OCI-LY7 (cell line): ENCODE data around the gene PARN. TPM values are rescaled to one million over a fixed set of nuclear protein-coding genes. Genes with fewer than 3 reads are reported as not detected.
A peak's percentile ranks its signal among the peaks of the same experiment; 100 is the strongest.

ENCODE experiments used
- BruUV-seq: library from RNA; stranded (reverse); fragments of 400-500 nt; replicated peaks from 2 replicates; lab custom pipeline; 2021; lab: Mats Ljungman, UMichigan
- CTCF ChIA-PET: fragments of 300-600 bp; sonication (Branson Sonifier 250); formaldehyde crosslinking; loops from one replicate; lab custom pipeline; 2022; ENCODE audit warnings: antibody characterized with exemption; ENCODE audit not compliant: unreplicated experiment; lab: Charles Lee
- POLR2A ChIA-PET: fragments of 300-600 bp; sonication (Branson Sonifier 250); formaldehyde crosslinking; loops from one replicate; lab custom pipeline; 2022; ENCODE audit warnings: antibody characterized with exemption; lab: Charles Lee
- DNase-seq: peaks from one replicate; pipeline ENCODE4 v3.0.0-alpha.2; 2015; ENCODE audit warnings: low spot score
- H2AFZ ChIP-seq: fragments of 200-600 bp; sonication (generic), shearing (Covaris generic); 2 replicates; pipeline ENCODE4 v1.6.1; 2014; ENCODE audit warnings: mild to moderate bottlenecking, antibody characterized with exemption, low read length, moderate library complexity
- H3K27ac ChIP-seq: fragments of 200-600 bp; sonication (generic); 2 replicates; pipeline ENCODE4 v1.5.1; 2014; ENCODE audit warnings: mixed run types, low read depth, mild to moderate bottlenecking, moderate library complexity, low read length, inconsistent platforms; ENCODE audit not compliant: poor library complexity, severe bottlenecking
- H3K36me3 ChIP-seq: fragments of 200-600 bp; sonication (generic); 2 replicates; pipeline ENCODE4 v1.6.1; 2014; ENCODE audit warnings: mild to moderate bottlenecking, antibody characterized with exemption, low read length, moderate library complexity, mixed read lengths; ENCODE audit not compliant: insufficient read depth
- H3K4me1 ChIP-seq: fragments of 200-600 bp; sonication (generic); 2 replicates; pipeline ENCODE4 v1.5.1; 2014; ENCODE audit warnings: mild to moderate bottlenecking, low read length; ENCODE audit not compliant: insufficient read depth, poor library complexity, severe bottlenecking
- H3K4me2 ChIP-seq: fragments of 200-600 bp; sonication (generic); 2 replicates; pipeline ENCODE4 v1.6.1; 2014; ENCODE audit warnings: mild to moderate bottlenecking, low read length
- H3K4me3 ChIP-seq: fragments of 200-600 bp; sonication (generic); 2 replicates; pipeline ENCODE4 v1.5.1; 2014; ENCODE audit warnings: mild to moderate bottlenecking, low read depth, low read length; ENCODE audit not compliant: poor library complexity, severe bottlenecking
- H3K79me2 ChIP-seq: fragments of 200-600 bp; sonication (generic); 2 replicates; pipeline ENCODE4 v1.6.1; 2016; ENCODE audit warnings: low read depth, mild to moderate bottlenecking, low read length, moderate library complexity, mixed read lengths; ENCODE audit not compliant: insufficient read depth
- H3K9me2 ChIP-seq: fragments of 200-600 bp; sonication (generic); 2 replicates; pipeline ENCODE4 v1.6.1; 2016; ENCODE audit warnings: mild to moderate bottlenecking, low read length, mixed read lengths; ENCODE audit not compliant: insufficient read depth
- H3K9me3 ChIP-seq: fragments of 200-600 bp; sonication (generic); 2 replicates; pipeline ENCODE4 v1.6.1; 2014; ENCODE audit warnings: mild to moderate bottlenecking, mixed run types, low read length, mixed read lengths
- H4K20me1 ChIP-seq: fragments of 200-600 bp; sonication (generic); 2 replicates; pipeline ENCODE4 v1.6.1; 2014; ENCODE audit warnings: mild to moderate bottlenecking, antibody characterized with exemption, low read length, moderate library complexity, mixed read lengths; ENCODE audit not compliant: insufficient read depth
- CTCF ChIP-seq: fragments of 200-600 bp; sonication (generic); conservative IDR thresholded peaks from 2 replicates; pipeline ENCODE4 v1.5.1; 2014; ENCODE audit warnings: mild to moderate bottlenecking, antibody characterized with exemption, low read length, moderate library complexity, mixed read lengths
- EZH2phosphoT487 ChIP-seq: fragments of 200-600 bp; sonication (generic); IDR thresholded peaks from 2 replicates; pipeline ENCODE4 v1.6.1; 2018; ENCODE audit warnings: low read depth, borderline replicate concordance, mild to moderate bottlenecking, mixed run types, antibody characterized with exemption, low read length, moderate library complexity, mixed read lengths
- intact Hi-C: fragments of 100-400 bp; cut with micrococcal nuclease; formaldehyde crosslinking; loops from one replicate; pipeline ENCODE4 v1.10.0; 2022; ENCODE audit not compliant: unreplicated experiment
- total RNA-seq, 2 experiments: library from RNA; depleted of rRNA in 1 of 2; stranded (reverse); fragments of >200 nt in 1 of 2; shearing (Covaris generic) in 1 of 2; gene quantifications; 2 replicates each; pipeline ENCODE4 v1.2.3, GENCODE V29; 2014 to 2022

Gene PARN
- total RNA-seq, 2 experiments from 2014 or later = 40.1 to 76.5 TPM

- POLR2A ChIA-PET = interaction anchor here (0.5 to 3.0 kb wide), 8 partner anchors 9 to 286 kb away, joined by 3 to 16 read pairs (median 4); no protein-coding TSS in a partner anchor
- CTCF ChIA-PET = no interaction called here
- BruUV-seq = no TSS peak
Measured at GRCh38 chr16:14629612-14629918, 495 bp downstream of the PARN start.

GRCh38 chr16:14628806-14629611, 1.1 kb downstream of the PARN start:
- BruUV-seq = TSS peak; percentile 31
- intact Hi-C loops = no loop called here
- ChIA-PET POLR2A (interaction anchor here (0.7 to 3.0 kb wide), 6 partner anchors 9 to 31 kb away, joined by 3 to 16 read pairs (median 6); no protein-coding TSS in a partner anchor), CTCF (no interaction called here)
- Histone ChIP-seq H3K36me3 (peaks cover 47% of the 10 kb centered on the region), H3K4me1 (peaks cover 33% of the 10 kb centered on the region), H3K9me3 (no peaks in the 10 kb centered on the region), H3K4me2 (peak overlapping the region; percentile 96), H3K27ac (peak overlapping the region; percentile 83), H3K9me2 (no peaks in the 10 kb centered on the region), H4K20me1 (no peaks in the 10 kb centered on the region), H3K79me2 (peaks cover 50% of the 10 kb centered on the region), H3K4me3 (peak overlapping the region; percentile 93), H2AFZ (peak overlapping the region; percentile 5; the same call in 1 of the 2 replicates)
- TF ChIP-seq CTCF (no peak), EZH2phosphoT487 (no peak)
- peak; percentile 30 for DNase-seq

More at GRCh38 chr16:14629612-14629918, 495 bp downstream of the PARN start:
- Histone ChIP-seq H3K79me2 (peaks cover 55% of the 10 kb centered on the region), H3K4me1 (peaks cover 38% of the 10 kb centered on the region), H3K36me3 (peaks cover 46% of the 10 kb centered on the region), H3K27ac (peak overlapping the region; percentile 83), H2AFZ (peak overlapping the region; percentile 5; the same call in 1 of the 2 replicates), H3K9me3 (no peaks in the 10 kb centered on the region), H3K9me2 (no peaks in the 10 kb centered on the region), H4K20me1 (peaks cover 5% of the 10 kb centered on the region), H3K4me2 (peak overlapping the region; percentile 96), H3K4me3 (peak overlapping the region; percentile 93)
- DNase-seq = no peak
- TF ChIP-seq CTCF = no peak
- TF ChIP-seq EZH2phosphoT487 = no peak
- intact Hi-C loops = no loop called here

GRCh38 chr16:14627078-14627477, 3.0 kb downstream of the PARN start:
- CTCF ChIA-PET = no interaction called here
- Histone ChIP-seq H2AFZ (no peak overlapping the region), H3K27ac (no peak overlapping the region), H3K4me1 (peaks cover 31% of the 10 kb centered on the region), H3K4me3 (no peak overlapping the region), H3K36me3 (peaks cover 66% of the 10 kb centered on the region), H3K9me3 (no peaks in the 10 kb centered on the region), H4K20me1 (no peaks in the 10 kb centered on the region), H3K4me2 (no peak overlapping the region), H3K79me2 (peaks cover 34% of the 10 kb centered on the region), H3K9me2 (no peaks in the 10 kb centered on the region)
- no peak for DNase-seq
- BruUV-seq = no TSS peak
- intact Hi-C loops = no loop called here
- POLR2A ChIA-PET = no interaction called here
- TF ChIP-seq CTCF = no peak
- TF ChIP-seq EZH2phosphoT487 = no peak
